GM13977 (cell line): ENCODE results near the gene MS4A10.

ENCODE experiments used
- DNase-seq: peaks from one replicate; pipeline ENCODE4 v3.0.0; 2012; ENCODE audit warnings: low spot score
- in situ Hi-C: fragments of 300-500 bp; cut with MboI; formaldehyde crosslinking; loops from one replicate; pipeline ENCODE4 v1.12.0; 2022; ENCODE audit warnings: low sequenced_read_pairs, low pct_unique_long_range_greater_than_20kb, mixed read lengths, inconsistent platforms; ENCODE audit not compliant: unreplicated experiment
- TF ChIP-seq, protein P1 (sequence below): IDR thresholded peaks from 2 replicates; pipeline ENCODE4 v1.5.1; 2012; ENCODE audit warnings: mild to moderate bottlenecking, control low read depth; ENCODE audit not compliant: insufficient read depth; ENCODE audit errors: extremely low read depth, missing control alignments

The MS4A10 gene

GRCh38 chr11:60776167-60776566 is 9.0 kb upstream of the MS4A10 start:
- no peak for DNase-seq
- TF ChIP-seq, protein P1, sequence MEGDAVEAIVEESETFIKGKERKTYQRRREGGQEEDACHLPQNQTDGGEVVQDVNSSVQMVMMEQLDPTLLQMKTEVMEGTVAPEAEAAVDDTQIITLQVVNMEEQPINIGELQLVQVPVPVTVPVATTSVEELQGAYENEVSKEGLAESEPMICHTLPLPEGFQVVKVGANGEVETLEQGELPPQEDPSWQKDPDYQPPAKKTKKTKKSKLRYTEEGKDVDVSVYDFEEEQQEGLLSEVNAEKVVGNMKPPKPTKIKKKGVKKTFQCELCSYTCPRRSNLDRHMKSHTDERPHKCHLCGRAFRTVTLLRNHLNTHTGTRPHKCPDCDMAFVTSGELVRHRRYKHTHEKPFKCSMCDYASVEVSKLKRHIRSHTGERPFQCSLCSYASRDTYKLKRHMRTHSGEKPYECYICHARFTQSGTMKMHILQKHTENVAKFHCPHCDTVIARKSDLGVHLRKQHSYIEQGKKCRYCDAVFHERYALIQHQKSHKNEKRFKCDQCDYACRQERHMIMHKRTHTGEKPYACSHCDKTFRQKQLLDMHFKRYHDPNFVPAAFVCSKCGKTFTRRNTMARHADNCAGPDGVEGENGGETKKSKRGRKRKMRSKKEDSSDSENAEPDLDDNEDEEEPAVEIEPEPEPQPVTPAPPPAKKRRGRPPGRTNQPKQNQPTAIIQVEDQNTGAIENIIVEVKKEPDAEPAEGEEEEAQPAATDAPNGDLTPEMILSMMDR, result no peak
- in situ Hi-C loops, result no loop called here

GRCh38 chr11:60777106-60777505 is 8.0 kb upstream of the MS4A10 start:
- DNase-seq, result no peak
- TF ChIP-seq, protein P1, result no peak
- in situ Hi-C loops, result no loop called here

GRCh38 chr11:60777572-60777971 is 7.6 kb upstream of the MS4A10 start:
- TF ChIP-seq, protein P1, result no peak
- in situ Hi-C loops, result no loop called here
- no peak for DNase-seq

DNA sequence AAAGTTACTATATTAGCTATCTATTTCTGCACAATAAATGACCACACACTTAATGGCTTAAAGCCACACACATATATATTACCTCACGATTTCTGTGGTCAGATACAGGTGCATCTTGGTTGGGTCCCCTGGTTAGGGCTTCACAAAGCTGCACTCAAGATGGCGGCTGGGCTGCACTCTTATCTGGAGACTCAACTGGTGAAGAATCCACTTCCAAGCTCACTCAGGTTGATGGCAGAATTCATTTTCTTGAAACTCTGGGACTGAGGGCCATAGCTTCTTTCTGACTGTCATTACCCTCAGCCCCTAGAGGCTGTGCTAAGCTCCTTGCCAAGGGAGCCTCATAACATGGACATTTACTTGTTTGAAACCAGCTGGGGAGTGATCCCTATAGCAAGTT is 5.1 kb upstream of the MS4A10 start:
- in situ Hi-C loops, result loop anchor here (10.0 kb wide), 1 partner anchor 75 kb away; the partner anchor contains the start of gene PTGDR2
- TF ChIP-seq, protein P1, result no peak
- no peak for DNase-seq

GRCh38 chr11:60780774-60781173 is 4.4 kb upstream of the MS4A10 start:
- in situ Hi-C loops, result loop anchor here (10.0 kb wide), 1 partner anchor 74 kb away; the partner anchor contains the start of gene PTGDR2
- no peak for DNase-seq
- TF ChIP-seq, protein P1, result no peak

DNA sequence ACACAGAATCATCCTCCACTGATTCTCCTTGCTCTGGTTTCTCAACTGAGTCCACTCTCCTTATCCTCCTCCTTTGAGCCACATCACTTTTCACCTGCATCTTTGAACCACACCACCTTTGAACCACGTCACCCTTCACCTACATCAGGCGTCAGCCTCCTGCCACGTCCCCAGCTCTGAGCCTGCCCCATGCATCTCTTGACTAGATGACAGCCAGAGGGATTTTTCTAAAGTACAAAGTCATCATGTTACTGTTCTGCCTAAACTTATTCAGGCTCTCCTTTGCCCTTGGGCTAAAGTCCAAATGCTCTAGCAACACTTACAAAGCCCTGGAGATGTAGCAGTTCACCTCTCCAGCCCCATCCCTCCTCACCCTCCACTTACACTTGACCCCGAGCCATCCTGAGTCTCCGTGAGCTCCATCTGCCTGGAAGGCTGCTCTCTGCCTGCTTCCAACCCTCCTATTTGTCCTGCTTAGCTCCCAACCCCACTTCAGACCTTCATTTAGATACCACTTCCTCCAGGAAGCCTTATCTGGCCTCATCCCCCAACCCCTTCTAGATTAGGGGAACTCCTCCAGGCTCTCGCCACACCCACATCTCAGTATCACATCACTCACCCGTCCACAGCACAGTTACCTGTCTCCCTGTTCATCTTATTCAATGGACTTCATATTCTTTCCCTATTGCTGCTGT is 3.7 kb upstream of the MS4A10 start:
- in situ Hi-C loops, result loop anchor here (10.0 kb wide), 1 partner anchor 73 kb away; the partner anchor contains the start of gene PTGDR2
- TF ChIP-seq, protein P1, result no peak

More for the DNA sequence above, 3.7 kb upstream of the MS4A10 start:
- peak; percentile 44 for DNase-seq
